ENCODE results near the gene PHTF2.

GRCh38 chr7:77794000-77794399 lies 4.6 kb upstream of the PHTF2 start:
- TF ChIP-seq ZBTB26 (tag by site-specific recombination; optimal IDR thresholded peaks at IDR 0.05) = no peak
- TF ChIP-seq ZNF223 (tag by site-specific recombination; IDR thresholded peaks at IDR 0.05) = no peak
- TF ChIP-seq ZNF148 (tag by site-specific recombination; IDR thresholded peaks at IDR 0.05; ENCODE audit: borderline replicate concordance) = no peak
- TF ChIP-seq, protein P1, sequence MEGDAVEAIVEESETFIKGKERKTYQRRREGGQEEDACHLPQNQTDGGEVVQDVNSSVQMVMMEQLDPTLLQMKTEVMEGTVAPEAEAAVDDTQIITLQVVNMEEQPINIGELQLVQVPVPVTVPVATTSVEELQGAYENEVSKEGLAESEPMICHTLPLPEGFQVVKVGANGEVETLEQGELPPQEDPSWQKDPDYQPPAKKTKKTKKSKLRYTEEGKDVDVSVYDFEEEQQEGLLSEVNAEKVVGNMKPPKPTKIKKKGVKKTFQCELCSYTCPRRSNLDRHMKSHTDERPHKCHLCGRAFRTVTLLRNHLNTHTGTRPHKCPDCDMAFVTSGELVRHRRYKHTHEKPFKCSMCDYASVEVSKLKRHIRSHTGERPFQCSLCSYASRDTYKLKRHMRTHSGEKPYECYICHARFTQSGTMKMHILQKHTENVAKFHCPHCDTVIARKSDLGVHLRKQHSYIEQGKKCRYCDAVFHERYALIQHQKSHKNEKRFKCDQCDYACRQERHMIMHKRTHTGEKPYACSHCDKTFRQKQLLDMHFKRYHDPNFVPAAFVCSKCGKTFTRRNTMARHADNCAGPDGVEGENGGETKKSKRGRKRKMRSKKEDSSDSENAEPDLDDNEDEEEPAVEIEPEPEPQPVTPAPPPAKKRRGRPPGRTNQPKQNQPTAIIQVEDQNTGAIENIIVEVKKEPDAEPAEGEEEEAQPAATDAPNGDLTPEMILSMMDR (tag by site-specific recombination; IDR thresholded peaks at IDR 0.05) = no peak
- no peak for TF ChIP-seq HOXD13 (CRISPR knock-in tag; IDR thresholded peaks at IDR 0.05; ENCODE audit: borderline replicate concordance)
- TF ChIP-seq ZNF391 (tag by site-specific recombination; IDR thresholded peaks at IDR 0.05; ENCODE audit: borderline replicate concordance, low read depth) = no peak
- TF ChIP-seq PATZ1 (tag by site-specific recombination; IDR thresholded peaks at IDR 0.05) = no peak
- no peak for TF ChIP-seq GLIS1 (tag by site-specific recombination; IDR thresholded peaks at IDR 0.05)
- TF ChIP-seq ZNF777 (tag by site-specific recombination; IDR thresholded peaks at IDR 0.05; ENCODE audit: borderline replicate concordance) = no peak
- no peak for TF ChIP-seq ZNF837 (tag by site-specific recombination; IDR thresholded peaks at IDR 0.05)
- TF ChIP-seq, protein P2, sequence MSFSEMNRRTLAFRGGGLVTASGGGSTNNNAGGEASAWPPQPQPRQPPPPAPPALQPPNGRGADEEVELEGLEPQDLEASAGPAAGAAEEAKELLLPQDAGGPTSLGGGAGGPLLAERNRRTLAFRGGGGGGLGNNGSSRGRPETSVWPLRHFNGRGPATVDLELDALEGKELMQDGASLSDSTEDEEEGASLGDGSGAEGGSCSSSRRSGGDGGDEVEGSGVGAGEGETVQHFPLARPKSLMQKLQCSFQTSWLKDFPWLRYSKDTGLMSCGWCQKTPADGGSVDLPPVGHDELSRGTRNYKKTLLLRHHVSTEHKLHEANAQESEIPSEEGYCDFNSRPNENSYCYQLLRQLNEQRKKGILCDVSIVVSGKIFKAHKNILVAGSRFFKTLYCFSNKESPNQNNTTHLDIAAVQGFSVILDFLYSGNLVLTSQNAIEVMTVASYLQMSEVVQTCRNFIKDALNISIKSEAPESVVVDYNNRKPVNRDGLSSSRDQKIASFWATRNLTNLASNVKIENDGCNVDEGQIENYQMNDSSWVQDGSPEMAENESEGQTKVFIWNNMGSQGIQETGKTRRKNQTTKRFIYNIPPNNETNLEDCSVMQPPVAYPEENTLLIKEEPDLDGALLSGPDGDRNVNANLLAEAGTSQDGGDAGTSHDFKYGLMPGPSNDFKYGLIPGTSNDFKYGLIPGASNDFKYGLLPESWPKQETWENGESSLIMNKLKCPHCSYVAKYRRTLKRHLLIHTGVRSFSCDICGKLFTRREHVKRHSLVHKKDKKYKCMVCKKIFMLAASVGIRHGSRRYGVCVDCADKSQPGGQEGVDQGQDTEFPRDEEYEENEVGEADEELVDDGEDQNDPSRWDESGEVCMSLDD (tag by site-specific recombination; IDR thresholded peaks at IDR 0.05) = no peak
- no peak for TF ChIP-seq ZSCAN30 (tag by site-specific recombination; IDR thresholded peaks at IDR 0.05)
- TF ChIP-seq ZNF350 (tag by site-specific recombination; IDR thresholded peaks at IDR 0.05) = no peak
